Hepatic stellate cell (primary cell): ENCODE results near the gene TTC27.
"Not testable (repeated sequence)": the region's sequence is repeated elsewhere in the genome, so short reads cannot be mapped to it uniquely, and the experiment has no call there.

Source experiments
- DNase-seq: peaks from one replicate; pipeline ENCODE4 v3.0.0; 2011; ENCODE audit warnings: low spot score

Gene TTC27

DNA sequence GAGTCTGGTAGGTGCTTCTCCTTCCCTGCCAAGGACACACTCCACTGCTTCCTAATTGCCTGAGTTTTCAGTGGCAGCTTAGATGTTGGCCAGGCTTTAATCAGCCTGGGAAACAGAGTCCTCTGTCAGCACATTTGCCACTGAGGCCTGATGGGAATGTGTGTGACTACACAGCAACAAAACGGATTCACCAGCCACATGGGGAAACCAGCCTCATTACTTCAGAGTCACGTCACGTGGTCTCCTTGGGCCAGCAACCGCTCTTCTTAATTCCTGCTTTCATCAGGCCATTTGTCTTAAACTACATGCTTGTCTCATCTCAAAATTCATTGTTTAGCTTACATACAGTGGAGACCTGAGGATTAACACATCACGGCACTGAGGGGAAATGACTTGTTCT is 225.0 kb downstream of the TTC27 start:
- no peak for DNase-seq

DNA sequence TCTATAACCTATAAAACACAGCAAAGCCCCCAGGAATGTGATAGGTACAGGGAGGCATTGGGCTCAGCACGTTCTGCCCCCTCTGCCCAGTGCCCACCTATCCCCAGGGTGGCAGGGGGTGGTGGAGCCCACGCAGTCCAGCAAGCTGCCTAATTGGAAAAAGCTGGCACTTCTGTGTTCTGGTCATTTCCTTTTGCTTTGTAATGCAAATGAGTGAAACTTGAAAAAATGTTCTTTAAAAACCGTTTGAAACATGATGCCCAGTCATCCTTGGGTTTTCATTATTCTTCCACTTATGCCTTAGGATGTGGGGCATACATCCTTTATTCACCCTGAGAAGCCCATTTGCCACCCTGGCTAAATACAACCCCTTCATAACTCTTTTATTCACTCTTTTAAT is 229.0 kb downstream of the TTC27 start:
- no peak for DNase-seq

- no peak for DNase-seq
Measured at GRCh38 chr2:32858713-32859112, 230.9 kb downstream of the TTC27 start.

GRCh38 chr2:32860385-32860784 is 232.5 kb downstream of the TTC27 start:
- DNase-seq: no peak

DNA sequence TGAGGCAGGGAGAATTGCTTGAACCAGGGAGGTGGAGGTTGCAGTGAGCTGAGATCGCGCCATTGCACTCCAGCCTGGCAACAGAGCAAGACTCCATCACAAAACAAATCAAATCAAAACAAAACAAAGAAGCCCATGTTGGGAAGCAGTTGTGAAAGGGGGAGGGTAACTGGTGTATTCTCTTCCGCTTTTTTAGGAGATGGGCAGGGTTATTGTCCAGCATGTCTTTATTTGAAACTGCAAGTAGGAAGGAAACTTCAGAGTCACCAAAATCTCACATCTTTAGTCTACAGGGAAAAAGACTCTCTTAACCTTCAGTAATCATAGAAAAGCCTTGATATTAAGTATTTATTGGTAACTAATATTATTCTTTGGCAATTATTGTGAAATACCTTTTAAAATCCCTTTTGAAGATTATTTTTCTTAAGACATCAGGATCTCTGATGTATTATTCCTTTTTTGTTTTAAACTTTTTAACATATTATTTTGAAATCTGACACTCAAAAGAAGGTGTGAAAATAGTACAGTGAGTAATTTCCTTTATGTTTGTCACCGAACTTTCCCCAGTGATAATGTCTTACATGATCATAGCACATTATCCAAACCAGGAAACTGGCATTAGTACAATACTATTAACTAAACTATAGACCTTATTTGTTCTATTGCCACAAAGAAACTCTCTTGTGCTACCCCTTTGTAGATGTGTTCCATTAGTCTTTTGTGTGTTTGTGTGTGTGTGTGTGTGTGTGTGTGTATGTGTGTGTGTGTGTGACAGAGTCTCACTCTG is 234.6 kb downstream of the TTC27 start:
- no peak for DNase-seq

GRCh38 chr2:32863326-32863725 is 235.5 kb downstream of the TTC27 start:
- no peak for DNase-seq

- peak; percentile 25 for DNase-seq
Measured at GRCh38 chr2:32863803-32864202, 236.0 kb downstream of the TTC27 start.

DNA sequence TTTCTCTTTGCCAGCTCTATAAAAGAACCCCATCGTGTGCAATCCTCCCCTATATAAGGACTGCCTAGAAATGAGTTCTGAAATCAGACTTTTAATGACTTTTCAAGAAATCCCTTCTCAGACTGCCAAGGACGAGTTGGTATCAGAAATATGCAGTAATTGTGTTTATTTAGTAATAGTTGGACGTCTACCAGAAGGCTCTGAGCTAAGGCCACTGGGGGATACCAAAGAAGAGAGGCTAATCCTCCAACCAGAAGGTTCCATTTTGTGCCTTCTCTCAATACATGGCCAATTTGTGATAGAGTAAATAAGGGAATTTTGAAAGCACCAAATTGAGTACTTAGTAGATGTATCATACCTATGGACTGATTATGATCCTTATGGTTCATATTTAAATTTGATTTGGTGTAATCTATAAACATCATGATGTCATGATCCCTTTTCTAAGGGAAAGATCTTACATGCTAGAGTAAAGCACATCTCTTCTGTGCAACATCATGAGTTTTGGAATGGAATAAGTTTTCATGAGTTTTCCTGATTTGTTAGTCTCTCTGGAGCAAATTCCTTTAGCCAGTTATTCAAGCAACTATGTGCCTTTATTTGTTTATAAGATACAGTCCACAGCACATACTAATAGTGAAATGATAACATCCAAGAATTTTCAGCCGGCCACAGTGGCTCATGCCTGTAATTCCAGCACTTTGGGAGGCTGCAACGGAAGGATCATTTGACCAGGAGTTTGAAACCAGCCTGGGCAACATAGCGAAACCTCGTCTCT is 236.7 kb downstream of the TTC27 start:
- peak; percentile 75 for DNase-seq

DNA sequence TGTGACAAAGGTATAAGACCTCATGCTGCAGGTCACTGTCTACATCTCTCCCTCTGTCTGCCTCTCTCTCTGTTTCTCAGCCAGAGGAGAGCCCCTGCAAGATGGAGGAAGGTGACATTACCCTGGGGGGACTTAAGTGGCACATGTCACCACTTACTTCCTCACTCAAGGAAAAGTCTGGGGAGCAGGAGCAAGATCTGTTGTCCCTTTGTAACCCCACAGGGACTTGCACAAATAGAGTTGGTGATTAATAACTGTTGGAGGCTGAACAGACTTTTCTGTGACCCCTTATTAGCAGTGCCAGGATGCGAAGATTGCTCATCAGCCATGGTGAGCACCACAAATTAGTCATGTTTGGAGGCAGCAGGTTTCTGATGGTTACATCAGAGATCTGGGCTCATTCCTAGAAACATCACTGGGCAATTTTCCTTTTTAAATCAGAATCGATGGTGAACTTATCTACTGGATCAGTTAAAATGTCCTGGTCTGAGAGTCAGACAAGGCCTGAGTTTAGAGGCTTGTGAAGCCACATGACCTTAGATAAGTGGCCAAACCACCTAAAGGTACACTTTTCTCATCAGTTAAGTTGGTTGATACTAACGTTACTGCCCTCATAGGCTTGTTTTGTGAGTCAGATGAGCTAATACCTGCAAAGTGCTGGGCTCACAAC is 237.7 kb downstream of the TTC27 start:
- DNase-seq: peak; percentile 83

- not testable (repeated sequence) for DNase-seq
Measured at GRCh38 chr2:32866462-32866861, 238.6 kb downstream of the TTC27 start.
